ENCODE measurements around the gene NECTIN1.

The NECTIN1 gene

GRCh38 chr11:119701591-119702549, 27.1 kb downstream of the NECTIN1 start:
- no peaks in the 10 kb centered on the region for H3F3A ChIP-seq (ENCODE audit: insufficient read depth, low read length)
- no peaks in the 10 kb centered on the region for H3K4me1 ChIP-seq (ENCODE audit: low read length)
- H3K79me2 ChIP-seq (ENCODE audit: low read length) = peaks cover 100% of the 10 kb centered on the region
- H3K36me3 ChIP-seq (replicated peaks; ENCODE audit: insufficient read depth, low read length) = no peaks in the 10 kb centered on the region
- H3K9me2 ChIP-seq (replicated peaks; ENCODE audit: insufficient read depth, low read length) = no peaks in the 10 kb centered on the region
- H3K4me3 ChIP-seq (ENCODE audit: low read length) = no peak overlapping the region
- no peak overlapping the region for H3K9ac ChIP-seq (ENCODE audit: low read length)
- H4K20me1 ChIP-seq (ENCODE audit: insufficient read depth, low read length) = no peaks in the 10 kb centered on the region
- no peaks in the 10 kb centered on the region for H3K9me3 ChIP-seq (replicated peaks; ENCODE audit: insufficient read depth, low read length)
- H3K27ac ChIP-seq (ENCODE audit: low read length) = no peak overlapping the region
- no peaks in the 10 kb centered on the region for H3K27me3 ChIP-seq (replicated peaks; ENCODE audit: insufficient read depth, low read length)
- TF ChIP-seq CTCF (IDR thresholded peaks at IDR 0.05; ENCODE audit: low read length) (no peak), EZH2phosphoT487 (IDR thresholded peaks at IDR 0.05; ENCODE audit: low read length) (no peak), EZH2 (optimal IDR thresholded peaks at IDR 0.05; ENCODE audit: low read depth, low read length) (no peak)
- DNase-seq = no peak
- no peak overlapping the region for H2AFZ ChIP-seq (ENCODE audit: low read length)
- H3K4me2 ChIP-seq (ENCODE audit: low read depth, low read length) = no peak overlapping the region

- no peaks in the 10 kb centered on the region for H3K9me3 ChIP-seq (replicated peaks; ENCODE audit: insufficient read depth, low read length)
- H3K79me2 ChIP-seq (ENCODE audit: low read length) = peaks cover 100% of the 10 kb centered on the region
- no peak overlapping the region for H3K4me2 ChIP-seq (ENCODE audit: low read depth, low read length)
- no peak overlapping the region for H2AFZ ChIP-seq (ENCODE audit: low read length)
- DNase-seq = no peak
- H3F3A ChIP-seq (ENCODE audit: insufficient read depth, low read length) = 0 out of 2 replicates have a peak, but pooled peaks cover 3% of the 10 kb centered on the region
- H3K9me2 ChIP-seq (replicated peaks; ENCODE audit: insufficient read depth, low read length) = no peaks in the 10 kb centered on the region
- H4K20me1 ChIP-seq (ENCODE audit: insufficient read depth, low read length) = no peaks in the 10 kb centered on the region
- no peaks in the 10 kb centered on the region for H3K27me3 ChIP-seq (replicated peaks; ENCODE audit: insufficient read depth, low read length)
- H3K36me3 ChIP-seq (replicated peaks; ENCODE audit: insufficient read depth, low read length) = no peaks in the 10 kb centered on the region
- H3K27ac ChIP-seq (ENCODE audit: low read length) = no peak overlapping the region
- H3K4me1 ChIP-seq (ENCODE audit: low read length) = peaks cover 11% of the 10 kb centered on the region
- TF ChIP-seq EZH2 (optimal IDR thresholded peaks at IDR 0.05; ENCODE audit: low read depth, low read length) (no peak), EZH2phosphoT487 (IDR thresholded peaks at IDR 0.05; ENCODE audit: low read length) (no peak), CTCF (IDR thresholded peaks at IDR 0.05; ENCODE audit: low read length) (no peak)
- no peak overlapping the region for H3K4me3 ChIP-seq (ENCODE audit: low read length)
- no peak overlapping the region for H3K9ac ChIP-seq (ENCODE audit: low read length)
Observed at GRCh38 chr11:119700536-119701346, 28.3 kb downstream of the NECTIN1 start.

- peaks cover 100% of the 10 kb centered on the region for H3K79me2 ChIP-seq (ENCODE audit: low read length)
- H3K27ac ChIP-seq (ENCODE audit: low read length) = no peak overlapping the region
- no peaks in the 10 kb centered on the region for H4K20me1 ChIP-seq (ENCODE audit: insufficient read depth, low read length)
- H3K4me2 ChIP-seq (ENCODE audit: low read depth, low read length) = no peak overlapping the region
- DNase-seq = no peak
- H3K9me3 ChIP-seq (replicated peaks; ENCODE audit: insufficient read depth, low read length) = no peaks in the 10 kb centered on the region
- H3K9me2 ChIP-seq (replicated peaks; ENCODE audit: insufficient read depth, low read length) = no peaks in the 10 kb centered on the region
- H3K27me3 ChIP-seq (replicated peaks; ENCODE audit: insufficient read depth, low read length) = no peaks in the 10 kb centered on the region
- H2AFZ ChIP-seq (ENCODE audit: low read length) = no peak overlapping the region
- H3K9ac ChIP-seq (ENCODE audit: low read length) = no peak overlapping the region
- H3K4me3 ChIP-seq (ENCODE audit: low read length) = no peak overlapping the region
- TF ChIP-seq EZH2phosphoT487 (IDR thresholded peaks at IDR 0.05; ENCODE audit: low read length) = no peak
- no peak for TF ChIP-seq EZH2 (optimal IDR thresholded peaks at IDR 0.05; ENCODE audit: low read depth, low read length)
- TF ChIP-seq CTCF (IDR thresholded peaks at IDR 0.05; ENCODE audit: low read length) = no peak
- H3K36me3 ChIP-seq (replicated peaks; ENCODE audit: insufficient read depth, low read length) = no peaks in the 10 kb centered on the region
- H3K4me1 ChIP-seq (ENCODE audit: low read length) = peaks cover 18% of the 10 kb centered on the region
- H3F3A ChIP-seq (ENCODE audit: insufficient read depth, low read length) = 0 out of 2 replicates have a peak, but pooled peaks cover 4% of the 10 kb centered on the region
Observed at GRCh38 chr11:119700030-119700429, 29.0 kb downstream of the NECTIN1 start.

Measured in MM.1S (cell line).